ENCODE data around the gene TXNIP.

Gene TXNIP

DNA sequence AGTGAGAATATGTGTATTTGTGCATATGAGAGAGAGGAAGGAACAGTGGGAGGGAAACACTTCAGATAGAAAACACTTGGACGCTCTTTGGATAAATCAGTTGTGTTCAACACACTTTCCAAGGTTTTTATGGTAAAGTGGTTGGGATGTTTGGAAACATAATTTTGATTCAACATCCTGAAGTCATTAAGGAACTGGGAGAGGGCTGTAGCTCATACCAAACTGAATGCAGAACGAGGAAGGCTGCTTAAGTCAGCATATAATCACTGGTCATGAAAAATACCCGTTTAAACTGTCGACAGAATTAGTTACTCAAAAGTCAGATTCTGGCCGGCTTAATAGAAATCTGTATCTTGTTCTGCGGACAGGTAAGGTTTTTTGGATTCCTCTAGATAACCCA lies 53.5 kb downstream of the TXNIP start:
- DNase-seq (ENCODE audit: low read depth in 2 of 2, low spot score in 1 of 2) = no peak
